H1 (cell line): ENCODE data around the gene SAFB2. TPM values are rescaled to one million over a fixed set of nuclear protein-coding genes. Genes with fewer than 3 reads are reported as not detected.

Experiments
- polyA plus RNA-seq, 7 experiments: library from polyadenylated mRNA; depleted of rRNA in 3 of 7; stranded (reverse) in 5 of 7; unstranded in 2 of 7; fragments of >200 nt in 5 of 7; fragments of 200-250 nt in 2 of 7; gene quantifications; 1 replicate in 5 of 7; 2 replicates in 1 of 7; 4 replicates in 1 of 7; pipeline versions ENCODE4 v1.2.1 to v1.2.3, GENCODE V29; 2011 to 2013; ENCODE audit warnings: missing spikeins in 2 of 7, mixed read lengths in 2 of 7
- total RNA-seq: library from RNA; stranded (reverse); fragmentation: NEBNext Ultra II Directional; extraction: Animal tissue kit (Norgen Biotek cat#: 25700); gene quantifications from 2 replicates; pipeline ENCODE4 v1.2.1, GENCODE V29; 2021
- TF ChIP-seq, protein P1 (sequence below): fragments of 300-600 bp; sonication (generic); IDR thresholded peaks from 2 replicates; pipeline ENCODE4 v1.7.1; 2012; ENCODE audit warnings: low read length, moderate library complexity, mild to moderate bottlenecking, inconsistent platforms; ENCODE audit not compliant: insufficient replicate concordance

Gene SAFB2
- total and polyA plus RNA-seq, 2 of the 8 experiments (the other 6 are each of a cell fraction or from before 2014, with no cell fraction given): 14.8 to 63.8 TPM

DNA sequence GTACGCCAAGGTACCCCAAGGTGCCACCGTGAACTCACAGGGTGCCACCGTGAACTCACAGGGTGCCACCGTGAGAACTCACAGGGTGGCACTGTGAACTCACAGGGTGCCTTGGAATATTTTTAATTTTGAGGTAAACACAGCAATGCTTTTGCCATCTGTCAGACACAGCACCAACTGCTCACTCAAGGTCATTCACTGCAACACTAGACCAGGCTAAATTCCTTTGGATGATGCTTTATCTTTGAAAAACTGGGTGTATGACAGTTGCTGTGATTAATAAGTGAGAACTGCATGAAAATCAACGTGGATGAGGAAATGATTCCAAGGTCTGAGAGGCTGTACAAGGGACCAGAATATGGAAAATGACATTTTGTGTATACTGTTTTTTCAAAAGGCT is 18.9 kb downstream of the SAFB2 start (continued):
- TF ChIP-seq, protein P1, sequence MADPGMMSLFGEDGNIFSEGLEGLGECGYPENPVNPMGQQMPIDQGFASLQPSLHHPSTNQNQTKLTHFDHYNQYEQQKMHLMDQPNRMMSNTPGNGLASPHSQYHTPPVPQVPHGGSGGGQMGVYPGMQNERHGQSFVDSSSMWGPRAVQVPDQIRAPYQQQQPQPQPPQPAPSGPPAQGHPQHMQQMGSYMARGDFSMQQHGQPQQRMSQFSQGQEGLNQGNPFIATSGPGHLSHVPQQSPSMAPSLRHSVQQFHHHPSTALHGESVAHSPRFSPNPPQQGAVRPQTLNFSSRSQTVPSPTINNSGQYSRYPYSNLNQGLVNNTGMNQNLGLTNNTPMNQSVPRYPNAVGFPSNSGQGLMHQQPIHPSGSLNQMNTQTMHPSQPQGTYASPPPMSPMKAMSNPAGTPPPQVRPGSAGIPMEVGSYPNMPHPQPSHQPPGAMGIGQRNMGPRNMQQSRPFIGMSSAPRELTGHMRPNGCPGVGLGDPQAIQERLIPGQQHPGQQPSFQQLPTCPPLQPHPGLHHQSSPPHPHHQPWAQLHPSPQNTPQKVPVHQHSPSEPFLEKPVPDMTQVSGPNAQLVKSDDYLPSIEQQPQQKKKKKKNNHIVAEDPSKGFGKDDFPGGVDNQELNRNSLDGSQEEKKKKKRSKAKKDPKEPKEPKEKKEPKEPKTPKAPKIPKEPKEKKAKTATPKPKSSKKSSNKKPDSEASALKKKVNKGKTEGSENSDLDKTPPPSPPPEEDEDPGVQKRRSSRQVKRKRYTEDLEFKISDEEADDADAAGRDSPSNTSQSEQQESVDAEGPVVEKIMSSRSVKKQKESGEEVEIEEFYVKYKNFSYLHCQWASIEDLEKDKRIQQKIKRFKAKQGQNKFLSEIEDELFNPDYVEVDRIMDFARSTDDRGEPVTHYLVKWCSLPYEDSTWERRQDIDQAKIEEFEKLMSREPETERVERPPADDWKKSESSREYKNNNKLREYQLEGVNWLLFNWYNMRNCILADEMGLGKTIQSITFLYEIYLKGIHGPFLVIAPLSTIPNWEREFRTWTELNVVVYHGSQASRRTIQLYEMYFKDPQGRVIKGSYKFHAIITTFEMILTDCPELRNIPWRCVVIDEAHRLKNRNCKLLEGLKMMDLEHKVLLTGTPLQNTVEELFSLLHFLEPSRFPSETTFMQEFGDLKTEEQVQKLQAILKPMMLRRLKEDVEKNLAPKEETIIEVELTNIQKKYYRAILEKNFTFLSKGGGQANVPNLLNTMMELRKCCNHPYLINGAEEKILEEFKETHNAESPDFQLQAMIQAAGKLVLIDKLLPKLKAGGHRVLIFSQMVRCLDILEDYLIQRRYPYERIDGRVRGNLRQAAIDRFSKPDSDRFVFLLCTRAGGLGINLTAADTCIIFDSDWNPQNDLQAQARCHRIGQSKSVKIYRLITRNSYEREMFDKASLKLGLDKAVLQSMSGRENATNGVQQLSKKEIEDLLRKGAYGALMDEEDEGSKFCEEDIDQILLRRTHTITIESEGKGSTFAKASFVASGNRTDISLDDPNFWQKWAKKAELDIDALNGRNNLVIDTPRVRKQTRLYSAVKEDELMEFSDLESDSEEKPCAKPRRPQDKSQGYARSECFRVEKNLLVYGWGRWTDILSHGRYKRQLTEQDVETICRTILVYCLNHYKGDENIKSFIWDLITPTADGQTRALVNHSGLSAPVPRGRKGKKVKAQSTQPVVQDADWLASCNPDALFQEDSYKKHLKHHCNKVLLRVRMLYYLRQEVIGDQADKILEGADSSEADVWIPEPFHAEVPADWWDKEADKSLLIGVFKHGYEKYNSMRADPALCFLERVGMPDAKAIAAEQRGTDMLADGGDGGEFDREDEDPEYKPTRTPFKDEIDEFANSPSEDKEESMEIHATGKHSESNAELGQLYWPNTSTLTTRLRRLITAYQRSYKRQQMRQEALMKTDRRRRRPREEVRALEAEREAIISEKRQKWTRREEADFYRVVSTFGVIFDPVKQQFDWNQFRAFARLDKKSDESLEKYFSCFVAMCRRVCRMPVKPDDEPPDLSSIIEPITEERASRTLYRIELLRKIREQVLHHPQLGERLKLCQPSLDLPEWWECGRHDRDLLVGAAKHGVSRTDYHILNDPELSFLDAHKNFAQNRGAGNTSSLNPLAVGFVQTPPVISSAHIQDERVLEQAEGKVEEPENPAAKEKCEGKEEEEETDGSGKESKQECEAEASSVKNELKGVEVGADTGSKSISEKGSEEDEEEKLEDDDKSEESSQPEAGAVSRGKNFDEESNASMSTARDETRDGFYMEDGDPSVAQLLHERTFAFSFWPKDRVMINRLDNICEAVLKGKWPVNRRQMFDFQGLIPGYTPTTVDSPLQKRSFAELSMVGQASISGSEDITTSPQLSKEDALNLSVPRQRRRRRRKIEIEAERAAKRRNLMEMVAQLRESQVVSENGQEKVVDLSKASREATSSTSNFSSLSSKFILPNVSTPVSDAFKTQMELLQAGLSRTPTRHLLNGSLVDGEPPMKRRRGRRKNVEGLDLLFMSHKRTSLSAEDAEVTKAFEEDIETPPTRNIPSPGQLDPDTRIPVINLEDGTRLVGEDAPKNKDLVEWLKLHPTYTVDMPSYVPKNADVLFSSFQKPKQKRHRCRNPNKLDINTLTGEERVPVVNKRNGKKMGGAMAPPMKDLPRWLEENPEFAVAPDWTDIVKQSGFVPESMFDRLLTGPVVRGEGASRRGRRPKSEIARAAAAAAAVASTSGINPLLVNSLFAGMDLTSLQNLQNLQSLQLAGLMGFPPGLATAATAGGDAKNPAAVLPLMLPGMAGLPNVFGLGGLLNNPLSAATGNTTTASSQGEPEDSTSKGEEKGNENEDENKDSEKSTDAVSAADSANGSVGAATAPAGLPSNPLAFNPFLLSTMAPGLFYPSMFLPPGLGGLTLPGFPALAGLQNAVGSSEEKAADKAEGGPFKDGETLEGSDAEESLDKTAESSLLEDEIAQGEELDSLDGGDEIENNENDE: no peak
